ENCODE results near the gene MIS18BP1.

MIS18BP1 gene

GRCh38 chr14:45201905-45202304, 51.1 kb downstream of the MIS18BP1 start:
- in situ Hi-C loops (cut with HindIII; ENCODE audit: low sequenced_read_pairs): no loop called here
- TF ChIP-seq, protein P1, sequence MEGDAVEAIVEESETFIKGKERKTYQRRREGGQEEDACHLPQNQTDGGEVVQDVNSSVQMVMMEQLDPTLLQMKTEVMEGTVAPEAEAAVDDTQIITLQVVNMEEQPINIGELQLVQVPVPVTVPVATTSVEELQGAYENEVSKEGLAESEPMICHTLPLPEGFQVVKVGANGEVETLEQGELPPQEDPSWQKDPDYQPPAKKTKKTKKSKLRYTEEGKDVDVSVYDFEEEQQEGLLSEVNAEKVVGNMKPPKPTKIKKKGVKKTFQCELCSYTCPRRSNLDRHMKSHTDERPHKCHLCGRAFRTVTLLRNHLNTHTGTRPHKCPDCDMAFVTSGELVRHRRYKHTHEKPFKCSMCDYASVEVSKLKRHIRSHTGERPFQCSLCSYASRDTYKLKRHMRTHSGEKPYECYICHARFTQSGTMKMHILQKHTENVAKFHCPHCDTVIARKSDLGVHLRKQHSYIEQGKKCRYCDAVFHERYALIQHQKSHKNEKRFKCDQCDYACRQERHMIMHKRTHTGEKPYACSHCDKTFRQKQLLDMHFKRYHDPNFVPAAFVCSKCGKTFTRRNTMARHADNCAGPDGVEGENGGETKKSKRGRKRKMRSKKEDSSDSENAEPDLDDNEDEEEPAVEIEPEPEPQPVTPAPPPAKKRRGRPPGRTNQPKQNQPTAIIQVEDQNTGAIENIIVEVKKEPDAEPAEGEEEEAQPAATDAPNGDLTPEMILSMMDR (IDR thresholded peaks at IDR 0.05; ENCODE audit: low read depth, low read length): peak; percentile 39
- peak; percentile 16 for DNase-seq (ENCODE audit: low read depth, low spot score)
- H3K4me3 ChIP-seq (ENCODE audit: low read depth, low read length): no peak overlapping the region

- TF ChIP-seq, protein P1 (IDR thresholded peaks at IDR 0.05; ENCODE audit: low read depth, low read length): no peak
- no peak overlapping the region for H3K4me3 ChIP-seq (ENCODE audit: low read depth, low read length)
- peak; percentile 77 for DNase-seq (ENCODE audit: low read depth, low spot score)
- in situ Hi-C loops (cut with HindIII; ENCODE audit: low sequenced_read_pairs): no loop called here
Observed at GRCh38 chr14:45199230-45199629, 53.8 kb downstream of the MIS18BP1 start.

- in situ Hi-C loops (cut with HindIII; ENCODE audit: low sequenced_read_pairs): no loop called here
- no peak overlapping the region for H3K4me3 ChIP-seq (ENCODE audit: low read depth, low read length)
- peak; percentile 86 for DNase-seq (ENCODE audit: low read depth, low spot score)
- TF ChIP-seq, protein P1 (IDR thresholded peaks at IDR 0.05; ENCODE audit: low read depth, low read length): no peak
Observed at GRCh38 chr14:45198551-45198950, 54.5 kb downstream of the MIS18BP1 start.

DNA sequence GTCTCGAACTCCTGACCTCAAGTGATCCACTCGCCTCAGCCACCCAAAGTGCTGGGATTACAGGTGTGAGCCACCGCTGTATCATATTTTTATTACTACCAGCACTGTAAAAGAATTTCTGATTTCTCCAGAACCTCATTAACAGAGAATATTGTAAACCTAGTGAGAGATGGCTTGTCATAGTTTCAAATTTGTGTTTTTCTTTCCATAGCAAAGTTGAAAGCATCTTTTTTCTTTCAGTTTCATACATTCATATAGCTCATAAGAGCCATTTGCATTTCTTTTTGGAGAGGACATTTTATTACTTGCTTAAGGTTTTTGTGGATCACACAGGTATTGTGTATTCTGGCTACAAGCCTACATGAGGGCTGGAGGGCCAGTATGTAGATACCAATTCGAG, 58.0 kb downstream of the MIS18BP1 start:
- DNase-seq (ENCODE audit: low read depth, low spot score): no peak
- TF ChIP-seq, protein P1 (IDR thresholded peaks at IDR 0.05; ENCODE audit: low read depth, low read length): no peak
- in situ Hi-C loops (cut with HindIII; ENCODE audit: low sequenced_read_pairs): no loop called here
- H3K4me3 ChIP-seq (ENCODE audit: low read depth, low read length): no peak overlapping the region

- in situ Hi-C loops (cut with HindIII; ENCODE audit: low sequenced_read_pairs): no loop called here
- no peak overlapping the region for H3K4me3 ChIP-seq (ENCODE audit: low read depth, low read length)
- DNase-seq (ENCODE audit: low read depth, low spot score): no peak
- TF ChIP-seq, protein P1 (IDR thresholded peaks at IDR 0.05; ENCODE audit: low read depth, low read length): no peak
Observed at GRCh38 chr14:45185100-45185814, 67.7 kb downstream of the MIS18BP1 start.

DNA sequence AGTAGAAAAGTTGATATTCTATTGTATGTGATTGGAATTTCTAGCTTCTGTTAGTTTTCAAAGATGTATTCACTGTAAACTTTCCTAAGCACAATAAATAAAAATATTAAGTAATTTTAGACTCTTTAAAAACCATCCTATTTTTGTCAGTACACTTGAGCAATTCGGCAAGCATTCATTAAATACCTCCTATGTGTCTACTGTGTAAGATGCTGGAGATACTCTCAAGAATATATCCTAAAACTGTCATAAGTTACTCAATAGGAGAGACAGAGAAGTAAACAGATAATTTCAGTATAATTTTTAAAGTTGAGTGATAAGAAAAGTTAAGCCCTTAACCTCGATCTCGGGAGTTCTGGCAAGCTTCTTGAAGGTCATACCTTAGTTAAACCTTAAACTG, 71.2 kb downstream of the MIS18BP1 start:
- in situ Hi-C loops (cut with HindIII; ENCODE audit: low sequenced_read_pairs): no loop called here
- no peak overlapping the region for H3K4me3 ChIP-seq (ENCODE audit: low read depth, low read length)
- TF ChIP-seq, protein P1 (IDR thresholded peaks at IDR 0.05; ENCODE audit: low read depth, low read length): no peak
- DNase-seq (ENCODE audit: low read depth, low spot score): no peak

Measured in astrocyte of the spinal cord (primary cell).